DMS 273 (cell line): ENCODE measurements around the gene SCAANT1.
A peak's percentile ranks its signal among the peaks of the same experiment; 100 is the strongest.

Experiments used
- DNase-seq: peaks from one replicate; lab custom pipeline; 2025; ENCODE audit not compliant: unreplicated experiment; lab: John Stamatoyannopoulos, UW

The SCAANT1 gene

DNA sequence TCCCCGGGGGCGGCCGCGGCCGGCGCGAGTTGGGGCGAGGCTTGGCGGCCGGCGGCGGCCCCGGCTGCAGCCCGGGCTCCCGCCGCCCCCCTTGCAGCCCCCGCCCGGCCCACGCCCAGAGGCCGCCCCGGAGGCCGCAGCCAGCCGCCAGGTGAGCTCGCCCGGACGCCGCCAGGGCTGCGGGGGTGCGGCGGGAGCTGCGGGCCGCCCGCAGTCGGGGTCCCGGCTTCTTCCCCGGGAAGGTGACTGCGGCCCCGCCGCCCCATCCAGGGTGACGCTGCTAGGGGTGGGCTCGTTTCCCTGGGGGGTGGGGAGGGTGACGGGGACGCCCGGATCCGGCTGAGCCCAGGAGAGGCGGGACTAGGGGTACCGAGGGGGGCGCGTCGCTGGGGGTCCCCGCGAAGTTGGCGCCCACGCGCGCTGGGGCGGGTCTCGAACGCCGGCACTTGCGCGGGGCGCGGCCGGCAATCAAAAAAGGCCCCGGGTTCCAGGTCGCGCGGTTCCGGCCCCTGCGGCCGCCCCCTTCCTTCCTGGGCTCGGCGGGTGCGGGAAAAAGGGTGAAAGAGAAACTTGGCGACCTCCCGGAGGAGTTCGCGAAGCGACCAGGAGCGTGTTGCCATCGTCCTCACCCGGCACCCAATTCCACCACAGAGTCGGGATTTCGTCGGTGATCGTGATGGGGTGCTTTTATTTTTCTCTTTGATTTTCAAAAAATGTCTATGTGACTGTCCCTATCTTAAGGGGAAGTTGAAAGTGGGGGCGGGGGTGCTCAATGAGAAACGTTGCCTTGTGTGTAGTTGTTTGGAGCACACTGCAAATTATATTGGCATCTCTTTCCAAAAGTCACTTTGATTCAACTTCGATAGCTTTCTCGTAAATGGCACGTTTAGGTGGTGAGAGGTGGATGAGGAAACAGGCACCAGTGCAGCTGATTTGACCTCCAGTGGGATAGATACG lies 47.9 kb downstream of the SCAANT1 start:
- DNase-seq, result peak; percentile 59

DNA sequence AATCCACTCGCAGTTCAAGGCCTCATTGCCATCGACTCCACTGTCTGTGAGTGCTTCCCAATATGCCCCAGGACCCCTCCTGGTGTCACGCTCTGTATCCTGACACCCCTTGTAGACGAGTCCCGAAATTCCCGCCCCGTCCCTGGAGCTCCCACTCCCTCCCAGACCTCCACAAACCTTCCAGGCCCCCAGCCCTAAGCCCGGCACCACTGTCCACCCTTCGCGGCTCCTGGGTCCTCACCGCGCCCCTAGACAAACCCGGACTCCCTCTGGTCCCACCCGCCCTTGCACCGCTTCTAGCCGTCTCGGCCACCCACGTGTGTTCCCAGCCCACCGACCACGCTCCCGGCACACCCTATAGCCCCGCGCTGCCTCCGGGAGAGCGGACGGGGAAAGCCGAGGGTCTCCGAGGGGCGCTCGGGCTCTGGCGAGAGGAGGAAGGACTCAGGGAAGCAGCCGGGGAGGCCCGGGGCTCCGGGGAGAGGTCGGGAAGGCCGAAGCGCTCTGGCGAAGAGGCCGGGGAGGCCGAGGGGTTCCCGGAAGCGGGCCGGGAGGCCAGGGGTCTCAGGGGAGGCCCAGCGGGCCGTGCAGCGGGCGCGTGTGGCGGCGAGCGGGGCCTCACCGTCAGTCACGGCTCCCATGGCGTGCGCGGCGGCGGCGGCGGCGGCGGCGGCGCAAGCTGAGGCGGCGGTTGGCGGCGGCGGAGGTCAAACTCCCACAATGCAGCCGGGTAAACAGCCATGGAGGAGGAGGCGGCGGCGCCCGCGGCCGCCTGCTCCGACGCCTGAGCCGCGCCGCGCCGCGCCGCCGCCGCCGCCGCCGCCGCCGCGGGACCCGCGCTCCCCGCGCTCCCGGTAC lies 48.8 kb downstream of the SCAANT1 start, which contains the start of the genes ATXN7 and THOC7:
ATXN7 (plus strand) TSS at position 718 of the 858 bp plus-strand sequence. CDS start 48,732 bp downstream, outside the sequence.
THOC7 (minus strand) TSS at position 656 of the 858 bp plus-strand sequence; CDS start at position 641, 15 bp downstream.
- peak; percentile 65 for DNase-seq

DNA sequence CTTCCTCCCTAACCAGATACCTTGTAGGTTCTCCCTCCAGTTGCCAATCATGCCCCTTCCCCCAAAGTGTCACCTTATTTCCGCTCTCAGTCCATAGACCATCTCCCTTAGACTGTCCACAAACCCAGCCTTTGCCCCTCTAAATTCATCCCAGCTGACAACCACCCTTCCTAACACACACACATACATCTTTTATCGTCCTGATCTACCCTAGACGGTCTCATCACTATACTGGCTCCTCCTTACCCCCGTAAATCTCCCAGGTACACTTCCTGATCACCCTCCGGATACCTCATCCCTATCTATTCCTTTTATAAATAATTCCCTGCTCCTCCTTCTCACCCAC lies 49.4 kb downstream of the SCAANT1 start:
- no peak for DNase-seq
